Erythroblast (primary cell): ENCODE measurements around the gene NOS1AP.
"Not testable (repeated sequence)": the region's sequence is repeated elsewhere in the genome, so short reads cannot be mapped to it uniquely, and the experiment has no call there.

Experiments
- DNase-seq, 2 experiments: peaks; one replicate each; lab custom pipeline; 2025; lab: John Stamatoyannopoulos, UW
- GATA1 ChIP-seq: IDR thresholded peaks from 2 replicates; pipeline ENCODE4 v1.6.1; 2011; ENCODE audit warnings: low read depth, mild to moderate bottlenecking, control low read depth, low read length, moderate library complexity
- POLR2A ChIP-seq: IDR thresholded peaks from 2 replicates; pipeline ENCODE4 v1.6.1; 2011; ENCODE audit warnings: mild to moderate bottlenecking, low read length

NOS1AP gene

DNA sequence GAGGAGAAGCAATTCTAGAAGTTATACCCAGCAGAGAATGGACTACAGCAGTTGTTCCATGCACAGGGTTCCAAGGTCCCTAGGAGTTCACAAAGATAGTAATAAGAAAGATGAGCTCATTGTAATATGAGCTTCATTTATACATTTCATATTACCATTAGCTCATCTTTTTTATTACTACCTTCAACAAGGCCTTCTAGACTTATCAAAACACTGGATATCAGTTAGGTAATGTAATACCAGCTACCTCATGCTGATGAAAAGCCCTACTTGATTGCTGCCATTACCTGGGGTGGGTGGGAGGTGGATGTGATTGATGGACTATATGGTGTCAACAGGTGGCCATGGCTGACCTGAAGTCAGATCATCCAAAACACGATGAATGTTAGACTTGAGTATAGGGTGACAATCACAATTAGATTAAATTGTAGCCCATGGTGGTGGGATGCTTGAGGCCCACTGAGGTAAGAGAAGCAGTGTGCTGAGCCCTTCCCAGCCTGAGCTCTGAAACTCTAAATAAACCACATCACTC, 273.0 kb downstream of the NOS1AP start:
- no peak for TF ChIP-seq GATA1

DNA sequence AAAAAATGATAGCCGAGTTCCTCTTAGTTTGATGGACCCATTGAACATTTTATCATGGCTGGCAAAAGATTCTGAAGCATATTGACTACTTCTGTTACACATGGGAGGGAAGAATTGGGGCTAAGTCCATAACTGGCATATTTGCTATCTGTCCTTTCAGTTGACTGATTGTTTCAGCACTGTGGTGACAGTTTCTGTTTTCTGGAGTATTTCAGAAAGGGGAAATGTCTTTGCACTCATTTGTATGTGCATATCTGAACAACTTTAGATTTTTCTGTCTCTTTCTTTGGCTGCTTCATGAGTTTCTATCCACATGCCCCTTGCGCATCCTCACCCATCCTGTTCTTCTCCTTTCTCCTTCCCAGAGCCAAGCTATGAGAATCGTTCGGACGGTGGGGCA, 274.0 kb downstream of the NOS1AP start:
- DNase-seq, result no peak
- TF ChIP-seq GATA1 (no peak), POLR2A (no peak)

More for the DNA sequence above, 273.0 kb downstream of the NOS1AP start:
- DNase-seq, result no peak

DNA sequence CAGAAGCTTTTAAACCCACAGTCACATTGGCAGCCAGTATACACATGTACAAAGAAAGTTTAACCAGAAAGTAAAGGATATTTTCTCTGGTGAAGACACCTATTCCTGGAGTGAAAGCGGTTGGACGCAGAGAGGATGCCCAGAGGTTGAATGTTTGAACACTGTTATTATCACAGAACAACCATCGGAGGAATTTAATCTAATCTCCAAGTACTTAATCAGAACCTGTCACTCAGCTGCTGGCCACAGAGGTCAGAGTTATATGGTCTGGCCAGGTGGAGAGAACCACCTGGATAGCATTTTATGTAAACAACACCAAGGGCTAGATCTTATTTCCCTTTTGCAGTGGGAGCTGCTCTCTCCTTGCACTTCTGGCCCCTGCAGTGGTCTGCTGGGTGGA, 277.8 kb downstream of the NOS1AP start:
- DNase-seq, result no peak
- TF ChIP-seq GATA1 (no peak), POLR2A (no peak)

DNA sequence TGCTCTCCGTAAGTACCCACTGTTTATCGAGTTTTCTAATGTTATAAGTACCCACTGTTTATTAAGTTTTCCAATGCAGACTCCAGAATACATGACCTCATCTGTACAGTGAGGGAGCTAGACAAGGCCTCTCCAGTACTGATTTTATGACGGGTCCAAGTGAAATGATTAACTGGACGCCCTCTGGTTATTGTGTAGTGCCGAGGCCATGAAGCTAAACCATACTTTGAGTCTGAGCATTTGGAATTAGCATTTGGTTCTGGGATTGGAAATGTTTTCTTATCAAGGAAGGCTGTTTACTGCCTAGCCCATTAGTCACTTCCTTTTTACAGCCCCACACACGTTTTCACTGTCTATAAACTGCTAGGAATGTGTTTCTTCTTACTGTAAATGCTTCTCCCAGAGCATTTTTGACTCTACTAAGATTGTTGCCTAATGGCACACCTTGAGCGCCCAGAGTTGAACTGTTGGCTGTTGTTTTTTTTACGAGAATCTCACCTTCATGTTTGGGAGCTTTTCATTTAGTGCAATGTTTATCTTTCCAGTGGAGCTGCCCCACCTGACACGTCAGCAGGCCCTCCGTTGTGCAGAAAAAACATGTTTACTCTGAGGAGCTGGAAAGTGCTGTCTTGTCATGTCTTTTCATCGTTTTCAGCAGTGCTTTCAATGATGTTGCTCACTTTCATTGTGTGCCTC, 280.3 kb downstream of the NOS1AP start:
- TF ChIP-seq GATA1 (no peak), POLR2A (no peak)
- peak in 1 of 2 experiments; percentile 46 for DNase-seq

DNA sequence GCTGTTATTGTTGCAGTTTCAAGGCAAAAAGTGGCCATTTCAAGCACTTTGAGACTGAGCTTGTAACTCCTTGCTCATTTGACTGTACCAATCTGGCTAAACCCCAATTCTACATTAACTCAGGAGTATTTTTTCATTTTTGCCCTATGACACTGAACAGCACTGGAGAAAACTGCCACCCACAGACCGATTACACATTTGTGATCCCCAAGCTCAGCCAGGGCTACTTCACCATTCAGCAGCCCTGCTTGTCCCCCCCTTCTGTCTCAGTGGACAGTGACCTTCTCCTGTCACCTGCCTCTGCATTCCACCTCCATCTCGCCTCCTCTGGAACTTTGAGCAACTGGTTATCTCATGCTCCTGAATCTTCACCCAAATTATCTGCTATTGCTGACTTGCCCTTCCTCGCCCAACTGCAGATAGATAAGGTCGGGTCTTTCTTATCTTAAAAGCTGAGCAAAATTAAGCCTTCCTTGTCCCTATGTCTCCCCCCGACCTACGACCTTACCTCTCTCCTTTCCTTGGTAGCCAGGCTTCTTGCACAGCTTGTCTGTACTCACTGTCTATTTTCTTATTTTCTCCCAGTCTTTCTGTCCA, 281.9 kb downstream of the NOS1AP start:
- no peak for TF ChIP-seq POLR2A
- TF ChIP-seq GATA1, result no peak
- DNase-seq, result peak; percentile 45 to 71

DNA sequence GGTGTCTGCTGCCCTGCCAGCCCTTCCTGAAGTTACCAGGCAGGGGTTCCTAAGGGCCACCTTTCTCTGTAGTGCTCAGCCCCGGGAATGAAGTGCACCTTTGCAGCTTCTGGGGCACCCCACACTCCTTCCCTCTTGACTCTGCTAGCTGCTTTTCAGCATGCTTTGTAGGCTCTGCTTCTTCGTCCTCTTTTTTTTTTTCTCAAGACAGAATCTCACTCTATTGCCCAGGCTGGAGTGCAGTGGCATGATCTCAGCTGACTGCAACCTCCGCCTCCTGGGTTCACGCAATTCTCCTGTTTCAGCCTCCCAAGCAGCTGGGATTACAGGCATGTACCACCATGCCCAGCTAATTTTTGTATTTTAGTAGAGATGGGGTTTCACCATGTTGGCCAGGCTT, 282.4 kb downstream of the NOS1AP start:
- not testable (repeated sequence) for DNase-seq

DNA sequence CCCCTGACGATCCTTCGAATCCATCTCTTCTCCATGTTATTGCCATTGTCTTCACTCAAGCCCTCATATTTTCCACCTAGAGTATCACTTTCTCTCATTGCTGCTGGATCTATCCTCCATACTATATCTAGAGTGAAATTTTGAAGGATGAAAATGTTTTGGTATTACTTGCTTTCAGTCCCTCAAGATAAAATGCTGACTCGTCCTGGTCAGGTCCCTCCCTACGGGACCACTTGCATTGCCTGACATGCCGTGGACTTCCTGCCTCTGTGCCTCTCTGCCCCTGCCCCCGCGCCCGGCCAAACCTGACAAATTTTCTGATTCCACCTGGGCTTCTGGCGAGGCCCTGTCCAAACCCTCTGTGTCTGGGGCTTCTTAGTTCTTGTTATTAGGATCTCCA, 283.6 kb downstream of the NOS1AP start:
- DNase-seq, result peak; percentile 34 to 49
- TF ChIP-seq GATA1 (no peak), POLR2A (no peak)

DNA sequence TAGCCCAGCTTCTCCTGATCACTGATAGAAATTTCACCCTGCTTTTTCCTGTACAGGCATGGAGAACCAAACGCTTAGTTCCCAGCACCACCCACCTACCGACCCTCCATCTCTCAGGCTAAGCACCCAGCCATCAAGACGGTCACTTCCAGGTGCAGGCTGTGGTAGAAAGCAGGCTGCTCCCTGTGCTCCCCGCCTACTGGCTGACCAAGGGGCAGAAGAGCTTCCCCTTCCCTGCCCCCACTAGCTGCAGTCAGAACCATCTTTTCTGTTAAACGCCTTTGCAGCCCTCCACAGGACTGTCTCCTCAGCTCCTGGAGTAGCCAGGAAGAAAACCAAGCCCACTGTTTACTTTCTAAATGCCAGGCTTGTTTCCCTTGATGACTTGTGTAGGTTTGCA, 284.2 kb downstream of the NOS1AP start:
- peak; percentile 12 to 25 for DNase-seq
- no peak for TF ChIP-seq GATA1
- TF ChIP-seq POLR2A, result no peak

DNA sequence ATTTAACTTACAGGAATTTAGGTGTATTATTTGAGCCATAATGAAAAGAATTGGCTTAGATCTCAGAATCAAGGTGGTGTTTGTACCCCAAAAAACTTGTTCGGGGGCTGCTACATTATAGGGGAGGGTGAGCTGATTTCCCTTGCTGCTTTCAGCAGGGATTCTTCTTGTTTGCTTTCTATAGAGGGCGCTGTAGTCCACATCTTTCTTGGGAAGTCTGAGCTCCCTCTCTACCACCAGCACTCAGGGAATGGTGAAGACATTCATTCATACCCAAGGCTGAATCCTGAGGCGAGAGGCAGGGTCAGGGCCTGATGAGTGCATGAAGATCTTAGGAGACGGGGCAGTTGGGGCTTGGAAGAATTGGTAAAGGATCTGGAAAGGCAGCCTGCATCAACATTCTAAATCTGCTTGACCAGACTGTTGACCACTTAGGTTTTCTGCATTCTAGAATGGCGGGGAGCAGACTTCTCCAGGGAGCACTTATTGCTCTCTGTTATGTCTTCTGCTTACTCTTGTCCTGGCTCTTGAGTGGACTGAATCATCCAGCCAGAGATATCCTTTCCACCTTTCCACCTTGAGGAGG, 288.3 kb downstream of the NOS1AP start:
- TF ChIP-seq GATA1 (no peak), POLR2A (no peak)
- peak; percentile 68 to 69 for DNase-seq

DNA sequence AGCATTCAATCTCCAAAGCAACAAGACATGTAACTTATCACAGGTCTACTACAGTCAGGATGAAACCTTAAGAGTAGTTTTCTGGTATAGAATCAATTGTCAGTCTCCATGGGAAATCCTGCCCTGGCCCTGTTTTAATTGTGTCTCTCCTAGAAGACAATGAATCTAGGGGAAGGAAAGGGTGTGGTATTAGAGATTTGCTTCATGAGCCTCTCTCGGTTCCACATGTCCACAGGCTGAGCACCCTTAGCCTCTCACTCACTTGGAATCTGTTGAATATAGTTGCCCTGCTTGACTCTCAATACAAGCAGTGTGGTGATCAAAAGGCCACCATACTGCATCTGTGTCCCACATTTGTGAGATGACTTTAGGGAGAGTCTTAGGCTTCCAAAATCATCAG, 289.4 kb downstream of the NOS1AP start:
- no peak for DNase-seq
- TF ChIP-seq GATA1 (no peak), POLR2A (no peak)

DNA sequence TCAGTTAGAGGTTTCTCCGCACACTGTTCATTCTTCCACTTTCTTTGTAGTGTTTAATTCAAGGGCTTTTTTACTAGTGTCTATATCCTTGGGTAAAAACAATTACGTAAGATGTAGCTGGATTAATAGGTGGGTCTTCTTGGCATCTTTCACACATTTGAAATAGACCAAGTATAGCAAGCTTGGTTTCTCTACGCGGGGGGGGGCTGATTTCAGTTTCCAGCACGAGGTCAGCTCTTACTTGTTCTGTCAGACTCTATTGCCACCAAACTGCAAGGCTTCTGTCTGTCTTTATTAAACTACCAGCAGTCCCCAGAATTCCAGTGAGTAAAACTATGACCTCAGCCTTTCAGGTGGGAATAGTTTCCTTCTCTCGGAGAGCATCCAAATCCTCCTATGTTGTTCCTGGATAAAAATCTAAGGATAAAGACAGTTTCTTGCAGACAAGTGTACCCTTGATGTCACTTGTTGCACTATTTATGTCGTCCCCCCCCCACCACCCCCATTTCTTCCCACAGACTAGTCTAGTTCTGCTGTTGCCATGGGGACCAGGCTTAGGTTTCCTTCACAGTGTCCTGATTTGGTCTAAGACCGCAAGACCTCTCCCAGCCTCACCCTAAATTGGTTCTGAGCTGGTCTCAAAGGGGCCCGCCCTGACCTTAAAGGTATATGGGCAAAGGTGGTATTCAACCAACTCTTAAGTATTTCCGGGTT, 290.2 kb downstream of the NOS1AP start:
- TF ChIP-seq POLR2A (no peak), GATA1 (no peak)

DNA sequence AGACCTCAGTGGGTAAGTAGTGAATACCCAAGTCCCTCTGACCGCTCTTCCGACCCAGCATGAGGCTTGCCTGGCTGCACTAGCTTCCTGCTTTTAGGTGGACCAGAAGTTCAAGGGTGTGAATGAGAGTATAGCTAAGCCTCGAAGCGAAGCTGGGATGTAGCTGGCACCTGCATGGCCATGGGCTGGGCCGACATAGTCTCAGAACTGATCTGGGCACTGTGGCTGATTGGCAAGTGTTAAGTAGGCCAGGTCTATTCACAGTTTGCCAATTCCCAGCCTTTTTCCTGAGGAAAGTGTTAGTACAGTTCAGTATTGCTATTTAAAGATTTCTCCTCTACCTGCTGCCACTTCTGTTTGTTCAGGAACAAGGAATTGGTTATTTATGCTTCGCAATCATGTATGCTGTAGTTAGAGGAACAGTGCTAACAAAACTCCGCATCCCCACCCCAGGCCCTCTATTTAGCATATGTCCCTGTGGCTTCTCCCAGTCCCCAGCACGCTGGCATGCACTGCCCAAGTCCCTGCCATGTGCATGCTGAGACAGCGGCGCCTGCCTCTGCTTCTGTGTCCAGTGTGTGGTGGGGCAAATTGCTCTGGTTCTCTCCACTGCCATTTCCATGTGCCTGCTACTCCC, 290.9 kb downstream of the NOS1AP start:
- no peak for DNase-seq
- TF ChIP-seq POLR2A, result no peak
- no peak for TF ChIP-seq GATA1

More for the DNA sequence above, 290.2 kb downstream of the NOS1AP start:
- DNase-seq, result no peak

DNA sequence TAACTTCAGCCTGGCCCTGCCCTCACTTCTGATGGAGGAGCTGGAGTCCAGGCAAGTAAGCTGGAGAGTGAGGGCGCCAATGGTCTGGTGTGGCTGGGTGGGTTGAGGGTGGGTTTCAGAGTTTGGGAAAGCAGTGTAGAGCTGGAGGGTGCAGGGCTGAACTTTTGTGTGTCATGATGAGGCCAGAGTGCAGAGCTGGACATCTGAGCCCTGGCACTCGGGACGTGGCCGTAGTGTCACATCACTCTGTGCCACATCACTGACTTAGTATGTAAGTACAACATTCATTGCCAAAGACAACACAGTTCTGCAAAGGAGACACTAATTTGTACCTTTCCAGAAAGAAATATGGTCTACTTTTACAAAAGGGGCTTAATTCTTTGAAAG, 291.4 kb downstream of the NOS1AP start:
- no peak for DNase-seq
- TF ChIP-seq GATA1, result no peak
- TF ChIP-seq POLR2A, result no peak
